Ishikawa (cell line): ENCODE results near the gene AMY2A.
"Not testable (repeated sequence)": the region's sequence is repeated elsewhere in the genome, so short reads cannot be mapped to it uniquely, and the experiment has no call there.

ENCODE experiments used
- CEBPB ChIP-seq: IDR thresholded peaks from 2 replicates; pipeline ENCODE4 v1.6.1; 2012
- CREB1 ChIP-seq: IDR thresholded peaks from 2 replicates; pipeline ENCODE4 v1.6.1; 2012; ENCODE audit warnings: low read depth
- EP300 ChIP-seq: IDR thresholded peaks from 2 replicates; pipeline ENCODE4 v1.6.1; 2012; ENCODE audit warnings: borderline replicate concordance
- FOXM1 ChIP-seq: IDR thresholded peaks from 2 replicates; pipeline ENCODE4 v1.6.1; 2012; ENCODE audit warnings: low read depth, borderline replicate concordance
- MAX ChIP-seq: IDR thresholded peaks from 2 replicates; pipeline ENCODE4 v1.6.1; 2012
- NFIC ChIP-seq: IDR thresholded peaks from 2 replicates; pipeline ENCODE4 v1.6.1; 2012
- RAD21 ChIP-seq: IDR thresholded peaks from 2 replicates; pipeline ENCODE4 v1.6.1; 2012; ENCODE audit warnings: low read depth
- REST ChIP-seq: IDR thresholded peaks from 2 replicates; pipeline ENCODE4 v1.6.1; 2012; ENCODE audit warnings: low read depth, mild to moderate bottlenecking
- TAF1 ChIP-seq: IDR thresholded peaks from 2 replicates; pipeline ENCODE4 v1.6.1; 2012; ENCODE audit warnings: low read depth, mild to moderate bottlenecking
- TEAD4 ChIP-seq: IDR thresholded peaks from 2 replicates; pipeline ENCODE4 v1.6.1; 2012
- YY1 ChIP-seq: IDR thresholded peaks from 2 replicates; pipeline ENCODE4 v1.6.1; 2012; ENCODE audit warnings: low read depth

GRCh38 chr1:103655460-103655859, 38.2 kb downstream of the AMY2A start, which contains the start of gene AMY1A:
- TF ChIP-seq YY1, TAF1, CEBPB, FOXM1, TEAD4, REST, MAX, RAD21, CREB1, NFIC, EP300: not testable (repeated sequence)
